Keratinocyte (primary cell): ENCODE results near the gene CD274. TPM values are rescaled to one million over a fixed set of nuclear protein-coding genes. Genes with fewer than 3 reads are reported as not detected.

Experiments used
- DNase-seq: peaks from one replicate; pipeline ENCODE4 v3.0.0-alpha.2; 2011; ENCODE audit warnings: low read depth, missing footprints, low spot score
- FAIRE-seq: peaks from 2 replicates; lab custom pipeline; 2011; peaks lifted over from hg19 to GRCh38; lab: Jason Lieb, UNC
- H2AFZ ChIP-seq: 2 replicates; pipeline ENCODE4 v1.6.0; 2012; ENCODE audit warnings: low read length, control low read depth, inconsistent platforms; ENCODE audit not compliant: control insufficient read depth
- H3K27ac ChIP-seq: 2 replicates; pipeline ENCODE4 v1.5.1; 2011; ENCODE audit warnings: low read length; ENCODE audit not compliant: control insufficient read depth, insufficient read depth
- H3K27me3 ChIP-seq: 3 replicates; pipeline ENCODE4 v1.6.0; 2011; ENCODE audit warnings: low read length; ENCODE audit not compliant: control insufficient read depth, insufficient read depth; ENCODE audit errors: extremely low read depth
- H3K36me3 ChIP-seq, 2 experiments: 2 replicates in 1 of 2; 3 replicates in 1 of 2; pipeline ENCODE4 v1.5.1; 2011; ENCODE audit warnings: low read length in 2 of 2, mild to moderate bottlenecking in 1 of 2; ENCODE audit not compliant: control insufficient read depth in 2 of 2, insufficient read depth in 2 of 2; ENCODE audit errors: extremely low read depth in 1 of 2
- H3K4me1 ChIP-seq: 3 replicates; pipeline ENCODE4 v1.5.1; 2011; ENCODE audit warnings: low read length; ENCODE audit not compliant: control insufficient read depth, insufficient read depth; ENCODE audit errors: extremely low read depth
- H3K4me2 ChIP-seq: 3 replicates; pipeline ENCODE4 v1.6.0; 2011; ENCODE audit warnings: low read depth, low read length; ENCODE audit not compliant: control insufficient read depth, insufficient read depth; ENCODE audit errors: extremely low read depth
- H3K4me3 ChIP-seq, 3 experiments: fragments of 200-600 bp in 1 of 3; sonication (generic) in 1 of 3; 2 replicates in 2 of 3; 3 replicates in 1 of 3; pipeline ENCODE4 v1.5.1; 2011 to 2016; ENCODE audit warnings: low read length in 3 of 3, mild to moderate bottlenecking in 3 of 3, control low read depth in 2 of 3, inconsistent platforms in 1 of 3, low read depth in 1 of 3, mixed read lengths in 1 of 3, mixed run types in 1 of 3, moderate library complexity in 1 of 3; ENCODE audit not compliant: control insufficient read depth in 2 of 3, insufficient read depth in 2 of 3; ENCODE audit errors: extremely low read depth in 1 of 3
- H3K79me2 ChIP-seq: 2 replicates; pipeline ENCODE4 v1.6.0; 2012; ENCODE audit warnings: low read length; ENCODE audit not compliant: control insufficient read depth, insufficient read depth
- H3K9ac ChIP-seq: 3 replicates; pipeline ENCODE4 v1.6.0; 2011; ENCODE audit warnings: low read length; ENCODE audit not compliant: control insufficient read depth, insufficient read depth; ENCODE audit errors: extremely low read depth
- H3K9me1 ChIP-seq: 3 replicates; pipeline ENCODE4 v1.6.0; 2011; ENCODE audit warnings: low read length; ENCODE audit not compliant: control insufficient read depth, insufficient read depth; ENCODE audit errors: extremely low read depth
- H3K9me3 ChIP-seq: 2 replicates; pipeline ENCODE4 v1.5.1; 2012; ENCODE audit warnings: low read depth, low read length; ENCODE audit not compliant: control insufficient read depth
- H4K20me1 ChIP-seq: 3 replicates; pipeline ENCODE4 v1.6.0; 2011; ENCODE audit warnings: low read length; ENCODE audit not compliant: control insufficient read depth, insufficient read depth; ENCODE audit errors: extremely low read depth
- CTCF ChIP-seq, 3 experiments: IDR thresholded peaks in 1 of 3; conservative IDR thresholded peaks in 1 of 3; optimal IDR thresholded peaks in 1 of 3; 2 replicates in 2 of 3; 3 replicates in 1 of 3; pipeline versions ENCODE3 to v1.5.1; 2011; ENCODE audit warnings: low read length in 3 of 3, mild to moderate bottlenecking in 3 of 3, moderate library complexity in 2 of 3, control low read depth in 1 of 3, inconsistent platforms in 1 of 3; ENCODE audit not compliant: insufficient read depth in 2 of 3; ENCODE audit errors: extremely low read depth in 1 of 3
- EZH2 ChIP-seq: IDR thresholded peaks from one replicate; pipeline ENCODE4 v1.6.1; 2012; ENCODE audit warnings: inconsistent platforms, mild to moderate bottlenecking, low read length, moderate library complexity
- dilution Hi-C: fragments of 300-500 bp; cut with MboI; formaldehyde crosslinking; loops from one replicate; pipeline ENCODE4 v1.7.0; 2020; ENCODE audit warnings: low sequenced_read_pairs; ENCODE audit not compliant: extremely low pct_ligation_motif_present
- polyA plus RNA-seq, 5 experiments: library from polyadenylated mRNA; depleted of rRNA in 3 of 5; stranded (reverse) in 3 of 5; stranded (forward) in 1 of 5; unstranded in 1 of 5; fragments of >200 nt; gene quantifications; 1 replicate in 1 of 5; 2 replicates in 3 of 5; 3 replicates in 1 of 5; pipeline versions ENCODE4 v1.2.1 to v1.2.3, GENCODE V29; 2011 to 2012; ENCODE audit warnings: missing spikeins in 2 of 5, low read depth in 1 of 5, low replicate concordance in 1 of 5

The CD274 gene
- polyA plus RNA-seq, 1 donor (not counting 4 experiments of a cell fraction or from before 2014, with no cell fraction given): 36.3 TPM

- peak overlapping the region; percentile 43 to 89 (median 78) for H3K4me3 ChIP-seq
- H2AFZ ChIP-seq: no peak overlapping the region
- peaks cover 0 to 5% of the 10 kb centered on the region in 2 experiments for H3K36me3 ChIP-seq
- H3K4me2 ChIP-seq: peak overlapping the region; percentile 100
- FAIRE-seq (no peak), DNase-seq (no peak)
- H4K20me1 ChIP-seq: no peaks in the 10 kb centered on the region
- no peaks in the 10 kb centered on the region for H3K27me3 ChIP-seq
- TF ChIP-seq EZH2 (no peak), CTCF (optimal IDR thresholded peaks at IDR 0.05 in 1 of 3, IDR thresholded peaks at IDR 0.05 in 1 of 3, conservative IDR thresholded peaks at IDR 0.05 in 1 of 3; ENCODE audit: extremely low read depth in 1 of 3, insufficient read depth in 2 of 3, low read length in 3 of 3) (no peak)
- H3K9me1 ChIP-seq: no peaks in the 10 kb centered on the region
- peaks cover 59% of the 10 kb centered on the region for H3K4me1 ChIP-seq
- peak overlapping the region; percentile 71 for H3K9ac ChIP-seq
- peaks cover 39% of the 10 kb centered on the region for H3K79me2 ChIP-seq
- H3K9me3 ChIP-seq: no peaks in the 10 kb centered on the region
- peak overlapping the region; percentile 78 for H3K27ac ChIP-seq
- dilution Hi-C loops: no loop called here
Measured at GRCh38 chr9:5510989-5511388, 60.6 kb downstream of the CD274 start.

GRCh38 chr9:5511476-5511875, 61.1 kb downstream of the CD274 start:
- FAIRE-seq (peak; percentile 60), DNase-seq (no peak)
- Histone ChIP-seq H2AFZ (no peak overlapping the region), H3K4me3 (peak overlapping the region; percentile 43 to 89 (median 78)), H3K27me3 (no peaks in the 10 kb centered on the region), H3K9me1 (no peaks in the 10 kb centered on the region), H3K4me2 (peak overlapping the region; percentile 100), H3K9ac (peak overlapping the region; percentile 71), H3K9me3 (no peaks in the 10 kb centered on the region), H3K27ac (peak overlapping the region; percentile 78), H3K79me2 (peaks cover 43% of the 10 kb centered on the region), H3K4me1 (peaks cover 59% of the 10 kb centered on the region), H3K36me3 (peaks cover 0 to 7% of the 10 kb centered on the region in 2 experiments), H4K20me1 (no peaks in the 10 kb centered on the region)
- dilution Hi-C loops: no loop called here
- TF ChIP-seq CTCF (optimal IDR thresholded peaks at IDR 0.05 in 1 of 3, IDR thresholded peaks at IDR 0.05 in 1 of 3, conservative IDR thresholded peaks at IDR 0.05 in 1 of 3; ENCODE audit: extremely low read depth in 1 of 3, insufficient read depth in 2 of 3, low read length in 3 of 3): no peak
- no peak for TF ChIP-seq EZH2
